Testis (tissue), 2 donors: Measurements from ENCODE around the gene WDR47.

Experiments
- CTCF ChIP-seq, 3 experiments: fragments of 450-650 bp in 2 of 3; fragments of 200-600 bp in 1 of 3; sonication (generic) in 1 of 3; IDR thresholded peaks; one replicate each; pipeline ENCODE4 v1.5.1; 2016 to 2019; ENCODE audit warnings: antibody characterized with exemption in 3 of 3, mild to moderate bottlenecking in 2 of 3, moderate library complexity in 1 of 3
- POLR2A ChIP-seq: fragments of 450-650 bp; IDR thresholded peaks from one replicate; pipeline ENCODE4 v1.6.1; 2017; ENCODE audit warnings: antibody characterized with exemption, mild to moderate bottlenecking, moderate library complexity

GRCh38 chr1:108955881-108956280, 86.0 kb downstream of the WDR47 start:
- TF ChIP-seq CTCF (IDR thresholded peaks at IDR 0.05) (no peak), POLR2A (no peak)
